Esophagus squamous epithelium (tissue), 5 donors: Measurements from ENCODE around the gene PLS3. TPM values are rescaled to one million over a fixed set of nuclear protein-coding genes. Genes with fewer than 3 reads are reported as not detected.

Experiments used
- DNase-seq: peaks from one replicate; lab custom pipeline; 2025; lab: John Stamatoyannopoulos, UW
- H3K27ac ChIP-seq, 4 donors: fragments of 200-600 bp; sonication (generic); one replicate each; pipeline ENCODE4 v1.5.1; 2016 to 2019; ENCODE audit warnings: mild to moderate bottlenecking in 1 of 4
- H3K27me3 ChIP-seq, 4 donors: fragments of 200-600 bp; sonication (generic); 1 replicate in 3 of 4; 2 replicates in 1 of 4; pipeline versions ENCODE4 v1.5.1 to v1.6.0; 2017 to 2021; ENCODE audit warnings: antibody characterized with exemption in 1 of 4
- H3K36me3 ChIP-seq, 3 donors: fragments of 200-600 bp; sonication (generic); one replicate each; pipeline ENCODE4 v1.5.1; 2016 to 2019
- H3K4me1 ChIP-seq, 3 donors: fragments of 200-600 bp; sonication (generic); one replicate each; pipeline ENCODE4 v1.5.1; 2017 to 2019
- H3K4me3 ChIP-seq, 4 donors: fragments of 200-600 bp; sonication (generic); 1 replicate in 3 of 4; 2 replicates in 1 of 4; pipeline ENCODE4 v1.5.1; 2016 to 2019; ENCODE audit warnings: mild to moderate bottlenecking in 2 of 4, moderate library complexity in 1 of 4
- H3K9me3 ChIP-seq, 3 donors: fragments of 200-600 bp; sonication (generic); one replicate each; pipeline ENCODE4 v1.5.1; 2016 to 2019
- CTCF ChIP-seq, 6 experiments: fragments of 450-650 bp in 4 of 6; fragments of 200-600 bp in 2 of 6; sonication (generic) in 2 of 6; IDR thresholded peaks; one replicate each; pipeline ENCODE4 v1.5.1; 2016 to 2019; ENCODE audit warnings: antibody characterized with exemption in 6 of 6, mild to moderate bottlenecking in 4 of 6, moderate library complexity in 4 of 6
- POLR2A ChIP-seq, 4 donors: fragments of 450-650 bp; IDR thresholded peaks; one replicate each; pipeline ENCODE4 v1.6.1; 2017; ENCODE audit warnings: antibody characterized with exemption in 4 of 4, mild to moderate bottlenecking in 4 of 4, moderate library complexity in 3 of 4
- WGBS, 2 donors: methylation state at CpG; one replicate each; pipeline ENCODE4 v1.1.5; 2018; 5-methylcytosine and 5-hydroxymethylcytosine counted together
- intact Hi-C: fragments of 100-400 bp; cut with DNase I; formaldehyde crosslinking; loops from one replicate; pipeline ENCODE4 v1.15.0; 2022
- total RNA-seq, 4 donors: library from RNA; depleted of rRNA; stranded (reverse); fragments of >200 nt; gene quantifications; one replicate each; pipeline ENCODE4 v1.1.0, GENCODE V29; 2016
- donor health status: DM: yes; HTN: yes; CAD: no.

Gene PLS3
- total RNA-seq, 4 donors from 2014 or later: 142 to 196 (median 149) TPM

- no peak for TF ChIP-seq CTCF (IDR thresholded peaks at IDR 0.05)
- TF ChIP-seq POLR2A (IDR thresholded peaks at IDR 0.05): no peak
- Histone ChIP-seq H3K36me3 (no peaks in the 10 kb centered on the region), H3K27me3 (peaks cover 0 to 3% (median 0%) of the 10 kb centered on the region in 4 donors), H3K4me3 (no peak overlapping the region), H3K27ac (no peak overlapping the region), H3K4me1 (no peaks in the 10 kb centered on the region), H3K9me3 (no peaks in the 10 kb centered on the region)
- DNase-seq: no peak
- intact Hi-C loops: no loop called here
- 70 to 88% methylated on average over 4 of the region's 4 CpGs for WGBS, 2 donors
These were observed 29.1 kb upstream of the PLS3 start for GRCh38 chrX:115531818-115532403.

- WGBS, 2 donors: 25 to 78% methylated on average over 1 of the region's 1 CpG
- DNase-seq: no peak
- H3K27me3 ChIP-seq: peaks cover 0 to 3% (median 0%) of the 10 kb centered on the region in 4 donors
- TF ChIP-seq CTCF (IDR thresholded peaks at IDR 0.05) (no peak), POLR2A (IDR thresholded peaks at IDR 0.05) (no peak)
- H3K9me3 ChIP-seq: no peaks in the 10 kb centered on the region
- no peaks in the 10 kb centered on the region for H3K4me1 ChIP-seq
- intact Hi-C loops: no loop called here
- H3K4me3 ChIP-seq: no peak overlapping the region
- H3K27ac ChIP-seq: no peak overlapping the region
- no peaks in the 10 kb centered on the region for H3K36me3 ChIP-seq
These were observed 27.5 kb upstream of the PLS3 start for GRCh38 chrX:115533485-115533884.

- Histone ChIP-seq H3K27me3 (peaks cover 0 to 3% (median 0%) of the 10 kb centered on the region in 4 donors), H3K4me3 (no peak overlapping the region), H3K27ac (no peak overlapping the region), H3K36me3 (no peaks in the 10 kb centered on the region), H3K9me3 (no peaks in the 10 kb centered on the region), H3K4me1 (no peaks in the 10 kb centered on the region)
- TF ChIP-seq POLR2A (IDR thresholded peaks at IDR 0.05): no peak
- no peak for TF ChIP-seq CTCF (IDR thresholded peaks at IDR 0.05)
- WGBS, 2 donors: 71 to 85% methylated on average over 1 of the region's 1 CpG
- intact Hi-C loops: no loop called here
- DNase-seq: no peak
These were observed 26.6 kb upstream of the PLS3 start for GRCh38 chrX:115534383-115534782.

- Histone ChIP-seq H3K36me3 (no peaks in the 10 kb centered on the region), H3K9me3 (no peaks in the 10 kb centered on the region), H3K27me3 (peaks cover 0 to 3% (median 0%) of the 10 kb centered on the region in 4 donors), H3K27ac (no peak overlapping the region), H3K4me3 (no peak overlapping the region), H3K4me1 (no peaks in the 10 kb centered on the region)
- intact Hi-C loops: no loop called here
- TF ChIP-seq POLR2A (IDR thresholded peaks at IDR 0.05) (no peak), CTCF (IDR thresholded peaks at IDR 0.05) (no peak)
- no peak for DNase-seq
These were observed 25.6 kb upstream of the PLS3 start for GRCh38 chrX:115535421-115535820.

- 72 to 86% methylated on average over 1 of the region's 1 CpG for WGBS, 2 donors
- Histone ChIP-seq H3K4me3 (no peak overlapping the region), H3K36me3 (no peaks in the 10 kb centered on the region), H3K9me3 (no peaks in the 10 kb centered on the region), H3K27ac (no peak overlapping the region), H3K4me1 (no peaks in the 10 kb centered on the region), H3K27me3 (peaks cover 0 to 3% (median 0%) of the 10 kb centered on the region in 4 donors)
- intact Hi-C loops: no loop called here
- TF ChIP-seq POLR2A (IDR thresholded peaks at IDR 0.05) (no peak), CTCF (IDR thresholded peaks at IDR 0.05) (no peak)
- no peak for DNase-seq
These were observed 25.1 kb upstream of the PLS3 start for GRCh38 chrX:115535844-115536243.
